HepG2 (cell line): ENCODE data around the gene CCDC57. TPM values are rescaled to one million over a fixed set of nuclear protein-coding genes. Genes with fewer than 3 reads are reported as not detected.

Experiments
- HNRNPL ChIP-seq: fragments of 200-400 bp; formaldehyde crosslinking; IDR thresholded peaks from 2 replicates; pipeline ENCODE4 v1.6.1; 2017; ENCODE audit warnings: mild to moderate bottlenecking, low read depth, low read length
- MYC ChIP-seq: sonication (generic); formaldehyde crosslinking; IDR thresholded peaks from 2 replicates; pipeline ENCODE4 v1.9.0; 2021; ENCODE audit warnings: missing genetic modification reagents, borderline replicate concordance
- POLR2G ChIP-seq: fragments of 200-400 bp; formaldehyde crosslinking; IDR thresholded peaks from 2 replicates; pipeline ENCODE4 v1.6.1; 2018; ENCODE audit warnings: mild to moderate bottlenecking, low read depth, low read length, moderate library complexity
- RBM22 ChIP-seq: fragments of 200-400 bp; formaldehyde crosslinking; optimal IDR thresholded peaks from 2 replicates; pipeline ENCODE3; 2017; ENCODE audit warnings: mild to moderate bottlenecking, low read length, moderate library complexity
- RBM39 ChIP-seq: fragments of 200-400 bp; formaldehyde crosslinking; IDR thresholded peaks from one replicate; pipeline ENCODE4 v1.6.1; 2018; ENCODE audit warnings: antibody characterized with exemption, mild to moderate bottlenecking, low read depth, low read length; ENCODE audit not compliant: poor library complexity, severe bottlenecking
- SSRP1 ChIP-seq: IDR thresholded peaks from 2 replicates; pipeline ENCODE4 v1.6.1; 2016; ENCODE audit warnings: control low read depth
- ZBTB1 ChIP-seq: sonication (generic); formaldehyde crosslinking; IDR thresholded peaks from 2 replicates; pipeline ENCODE4 v1.4.0; 2020; ENCODE audit warnings: missing genetic modification reagents, borderline replicate concordance
- ZNF207 ChIP-seq: fragments of 450-650 bp; IDR thresholded peaks from 2 replicates; pipeline ENCODE4 v1.6.1; 2016; ENCODE audit warnings: antibody characterized with exemption, borderline replicate concordance
- ZNF557 ChIP-seq: sonication (generic); formaldehyde crosslinking; IDR thresholded peaks from 2 replicates; pipeline ENCODE4 v1.4.0; 2020; ENCODE audit warnings: missing genetic modification reagents
- ZNF589 ChIP-seq: sonication (generic); formaldehyde crosslinking; conservative IDR thresholded peaks from 2 replicates; pipeline ENCODE4 v1.8.0; 2022; ENCODE audit warnings: mild to moderate bottlenecking, moderate library complexity, missing genetic modification reagents
- ZNF709 ChIP-seq: sonication (generic); formaldehyde crosslinking; IDR thresholded peaks from 2 replicates; pipeline ENCODE4 v1.5.0; 2020; ENCODE audit warnings: mild to moderate bottlenecking, missing genetic modification reagents
- ZNF83 ChIP-seq: sonication (generic); formaldehyde crosslinking; IDR thresholded peaks from 2 replicates; pipeline ENCODE4 v1.4.0; 2020; ENCODE audit warnings: missing genetic modification reagents, mild to moderate bottlenecking, borderline replicate concordance
- ZSCAN22 ChIP-seq: sonication (generic); formaldehyde crosslinking; IDR thresholded peaks from 2 replicates; pipeline ENCODE4 v1.4.0; 2020; ENCODE audit warnings: mild to moderate bottlenecking, missing genetic modification reagents
- polyA plus RNA-seq, 8 experiments: library from polyadenylated mRNA; depleted of rRNA in 3 of 8; stranded (reverse) in 7 of 8; unstranded in 1 of 8; fragments of >200 nt; fragmentation: Illumina TruSeq in 4 of 8; extraction: Trizol in 4 of 8; gene quantifications; 2 replicates each; pipeline versions ENCODE4 v1.2.1 to v1.2.3, GENCODE V29; 2011 to 2016; ENCODE audit warnings: low read depth in 4 of 8, missing spikeins in 1 of 8, mixed read lengths in 1 of 8; ENCODE audit not compliant: insufficient read depth in 1 of 8
- total RNA-seq, 5 experiments: library from RNA; depleted of rRNA; stranded (reverse); fragments of >200 nt; fragmentation: Illumina TruSeq; extraction: Trizol; gene quantifications; 2 replicates each; pipeline ENCODE4 v1.2.3, GENCODE V29; 2016; ENCODE audit warnings: low read depth in 1 of 5
- TF ChIP-seq, protein P1 (sequence below), 2 experiments: sonication (generic) in 1 of 2; formaldehyde crosslinking in 1 of 2; IDR thresholded peaks; 2 replicates each; pipeline versions ENCODE4 v1.4.0 to v1.6.1; 2016 to 2020; ENCODE audit warnings: borderline replicate concordance in 1 of 2, low read depth in 1 of 2, mild to moderate bottlenecking in 1 of 2, missing genetic modification reagents in 1 of 2
- TF ChIP-seq, protein P2 (sequence below): sonication (generic); formaldehyde crosslinking; IDR thresholded peaks from 2 replicates; pipeline ENCODE4 v1.8.1; 2023; ENCODE audit warnings: mild to moderate bottlenecking, inconsistent platforms, moderate library complexity, missing genetic modification reagents, borderline replicate concordance
- TF ChIP-seq, protein P3 (sequence below): IDR thresholded peaks from 2 replicates; pipeline ENCODE4 v1.6.1; 2016

Gene CCDC57
- total and polyA plus RNA-seq, 2 of the 13 experiments (the other 11 are each of a cell fraction or from before 2014, with no cell fraction given) = 59.3 to 59.9 TPM

DNA sequence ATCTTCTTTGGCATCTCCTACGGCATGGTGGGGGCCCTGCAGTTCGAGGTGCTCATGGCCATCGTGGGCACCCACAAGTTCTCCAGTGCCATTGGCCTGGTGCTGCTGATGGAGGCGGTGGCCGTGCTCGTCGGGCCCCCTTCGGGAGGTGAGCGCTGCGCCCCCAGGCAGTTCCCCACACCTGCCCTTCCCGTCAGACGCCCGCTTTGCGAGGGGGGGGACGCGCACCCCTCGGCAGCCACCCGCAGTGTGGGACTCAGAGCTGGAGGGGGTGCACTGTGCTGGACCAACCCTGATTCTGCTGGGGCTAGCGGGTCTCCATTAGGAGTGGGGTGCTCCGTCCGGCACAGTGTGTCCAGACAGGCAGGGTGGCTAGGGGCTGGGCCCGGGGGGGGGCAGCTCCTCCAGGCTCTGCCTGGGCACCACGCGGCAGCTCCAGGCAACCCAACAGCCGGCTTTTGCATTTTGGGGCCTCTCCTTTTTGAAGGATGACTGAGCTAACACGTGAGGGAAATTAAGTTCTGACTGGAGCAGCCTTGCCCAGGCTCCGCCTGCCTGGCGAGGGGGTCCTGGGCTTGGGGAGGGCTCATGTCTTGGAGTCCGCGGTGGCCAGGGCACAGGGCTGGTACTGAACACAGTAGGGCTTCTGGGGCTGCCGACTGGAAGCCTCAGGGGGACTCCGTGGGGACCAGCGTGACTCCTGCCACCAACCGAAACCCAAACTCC is 25.3 kb upstream of the CCDC57 start (continued):
- TF ChIP-seq, protein P1, sequence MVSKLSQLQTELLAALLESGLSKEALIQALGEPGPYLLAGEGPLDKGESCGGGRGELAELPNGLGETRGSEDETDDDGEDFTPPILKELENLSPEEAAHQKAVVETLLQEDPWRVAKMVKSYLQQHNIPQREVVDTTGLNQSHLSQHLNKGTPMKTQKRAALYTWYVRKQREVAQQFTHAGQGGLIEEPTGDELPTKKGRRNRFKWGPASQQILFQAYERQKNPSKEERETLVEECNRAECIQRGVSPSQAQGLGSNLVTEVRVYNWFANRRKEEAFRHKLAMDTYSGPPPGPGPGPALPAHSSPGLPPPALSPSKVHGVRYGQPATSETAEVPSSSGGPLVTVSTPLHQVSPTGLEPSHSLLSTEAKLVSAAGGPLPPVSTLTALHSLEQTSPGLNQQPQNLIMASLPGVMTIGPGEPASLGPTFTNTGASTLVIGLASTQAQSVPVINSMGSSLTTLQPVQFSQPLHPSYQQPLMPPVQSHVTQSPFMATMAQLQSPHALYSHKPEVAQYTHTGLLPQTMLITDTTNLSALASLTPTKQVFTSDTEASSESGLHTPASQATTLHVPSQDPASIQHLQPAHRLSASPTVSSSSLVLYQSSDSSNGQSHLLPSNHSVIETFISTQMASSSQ (IDR thresholded peaks at IDR 0.05; ENCODE audit: low read depth) = no peak
- TF ChIP-seq, protein P1 (CRISPR knock-in tag; IDR thresholded peaks at IDR 0.05; ENCODE audit: borderline replicate concordance) = 0 out of 2 replicates have a peak, but pooled peaks have one; percentile 27
- TF ChIP-seq, protein P2, sequence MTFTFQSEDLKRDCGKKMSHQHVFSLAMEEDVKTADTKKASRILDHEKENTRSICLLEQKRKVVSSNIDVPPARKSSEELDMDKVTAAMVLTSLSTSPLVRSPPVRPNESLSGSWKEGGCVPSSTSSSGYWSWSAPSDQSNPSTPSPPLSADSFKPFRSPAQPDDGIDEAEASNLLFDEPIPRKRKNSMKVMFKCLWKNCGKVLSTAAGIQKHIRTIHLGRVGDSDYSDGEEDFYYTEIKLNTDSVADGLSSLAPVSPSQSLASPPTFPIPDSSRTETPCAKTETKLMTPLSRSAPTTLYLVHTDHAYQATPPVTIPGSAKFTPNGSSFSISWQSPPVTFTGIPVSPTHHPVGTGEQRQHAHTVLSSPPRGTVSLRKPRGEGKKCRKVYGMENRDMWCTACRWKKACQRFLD (CRISPR knock-in tag) = 0 out of 2 replicates have a peak, but pooled peaks have one; percentile 42
- 0 out of 2 replicates have a peak, but pooled peaks have one; percentile 35 for TF ChIP-seq MYC
- peak; percentile 76 for TF ChIP-seq RBM39
- no peak for TF ChIP-seq ZNF557
- 0 out of 2 replicates have a peak, but pooled peaks have one; percentile 51 for TF ChIP-seq HNRNPL
- TF ChIP-seq ZSCAN22 (CRISPR knock-in tag) = no peak
- TF ChIP-seq SSRP1 (CRISPR knock-in tag) = 0 out of 2 replicates have a peak, but pooled peaks have one; percentile 24
- TF ChIP-seq ZBTB1 (CRISPR knock-in tag) = 0 out of 2 replicates have a peak, but pooled peaks have one; percentile 34
- TF ChIP-seq ZNF589 = no peak
- TF ChIP-seq RBM22 = peak; percentile 44
- TF ChIP-seq ZNF709 (CRISPR knock-in tag) = no peak
- peak; percentile 18; the same call in 1 of the 2 replicates for TF ChIP-seq POLR2G
- 0 out of 2 replicates have a peak, but pooled peaks have one; percentile 15 for TF ChIP-seq ZNF83 (CRISPR knock-in tag)
- TF ChIP-seq, protein P3, sequence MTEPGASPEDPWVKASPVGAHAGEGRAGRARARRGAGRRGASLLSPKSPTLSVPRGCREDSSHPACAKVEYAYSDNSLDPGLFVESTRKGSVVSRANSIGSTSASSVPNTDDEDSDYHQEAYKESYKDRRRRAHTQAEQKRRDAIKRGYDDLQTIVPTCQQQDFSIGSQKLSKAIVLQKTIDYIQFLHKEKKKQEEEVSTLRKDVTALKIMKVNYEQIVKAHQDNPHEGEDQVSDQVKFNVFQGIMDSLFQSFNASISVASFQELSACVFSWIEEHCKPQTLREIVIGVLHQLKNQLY = no peak
- no peak for TF ChIP-seq ZNF207
- TF ChIP-seq, all 625 proteins: peak for 20
